Astrocyte of the spinal cord (primary cell): ENCODE results near the gene MSI1.
"Not testable (repeated sequence)": the region's sequence is repeated elsewhere in the genome, so short reads cannot be mapped to it uniquely, and the experiment has no call there.

Experiments
- DNase-seq: peaks from one replicate; pipeline ENCODE4 v3.0.0; 2011; ENCODE audit warnings: low read depth, low spot score
- H3K4me3 ChIP-seq: 2 replicates; pipeline ENCODE4 v1.5.1; 2011; ENCODE audit warnings: low read depth, mild to moderate bottlenecking, low read length, moderate library complexity
- in situ Hi-C: cut with HindIII; loops from 2 replicates; pipeline ENCODE4 v1.10.0; 2017; ENCODE audit warnings: low sequenced_read_pairs
- TF ChIP-seq, protein P1 (sequence below): IDR thresholded peaks from 2 replicates; pipeline ENCODE4 v1.5.1; 2012; ENCODE audit warnings: low read depth, mild to moderate bottlenecking, low read length, inconsistent platforms

MSI1 gene

DNA sequence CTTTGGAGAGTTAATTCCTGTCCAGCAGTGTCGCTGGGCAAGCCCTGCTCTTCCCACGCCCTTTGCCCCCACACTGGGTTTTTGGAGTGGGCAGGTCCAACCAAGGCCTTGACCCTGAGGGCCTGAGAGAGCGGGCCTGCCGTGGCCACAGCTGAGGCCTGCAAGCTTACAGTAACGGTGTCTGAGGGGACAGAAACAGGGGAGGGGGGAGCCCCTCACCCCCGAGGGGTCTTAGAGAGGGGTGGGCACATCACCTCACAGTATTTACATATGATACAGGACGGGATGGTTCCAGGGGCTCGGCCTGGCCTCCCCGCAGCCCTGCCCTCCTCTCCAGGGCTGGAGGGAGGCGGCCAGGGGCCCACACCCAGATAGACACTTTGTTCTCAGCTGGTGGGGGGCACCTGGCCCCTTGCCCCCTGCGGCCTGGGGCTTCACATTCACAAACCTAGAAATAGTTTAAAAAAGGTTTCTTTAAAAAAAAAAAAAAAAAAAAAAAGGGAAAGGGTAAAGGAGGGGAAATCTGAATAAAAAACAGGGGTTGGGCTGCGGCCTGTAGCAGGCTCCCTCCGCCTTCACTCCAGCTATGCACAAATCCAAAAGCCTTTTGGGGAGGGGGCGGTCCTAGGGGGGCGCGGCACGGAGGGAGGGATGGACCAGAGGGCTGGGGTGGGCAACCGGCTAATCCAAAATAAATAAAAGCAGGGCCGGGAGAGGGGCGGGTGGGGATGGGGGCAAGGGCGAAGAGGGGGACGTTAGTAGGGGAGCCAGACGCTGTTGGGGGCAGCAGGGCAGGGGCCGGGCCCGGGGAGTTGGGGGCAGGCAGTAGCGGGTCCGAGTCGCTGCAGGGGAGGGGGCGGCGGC is 26.6 kb downstream of the MSI1 start:
- TF ChIP-seq, protein P1, sequence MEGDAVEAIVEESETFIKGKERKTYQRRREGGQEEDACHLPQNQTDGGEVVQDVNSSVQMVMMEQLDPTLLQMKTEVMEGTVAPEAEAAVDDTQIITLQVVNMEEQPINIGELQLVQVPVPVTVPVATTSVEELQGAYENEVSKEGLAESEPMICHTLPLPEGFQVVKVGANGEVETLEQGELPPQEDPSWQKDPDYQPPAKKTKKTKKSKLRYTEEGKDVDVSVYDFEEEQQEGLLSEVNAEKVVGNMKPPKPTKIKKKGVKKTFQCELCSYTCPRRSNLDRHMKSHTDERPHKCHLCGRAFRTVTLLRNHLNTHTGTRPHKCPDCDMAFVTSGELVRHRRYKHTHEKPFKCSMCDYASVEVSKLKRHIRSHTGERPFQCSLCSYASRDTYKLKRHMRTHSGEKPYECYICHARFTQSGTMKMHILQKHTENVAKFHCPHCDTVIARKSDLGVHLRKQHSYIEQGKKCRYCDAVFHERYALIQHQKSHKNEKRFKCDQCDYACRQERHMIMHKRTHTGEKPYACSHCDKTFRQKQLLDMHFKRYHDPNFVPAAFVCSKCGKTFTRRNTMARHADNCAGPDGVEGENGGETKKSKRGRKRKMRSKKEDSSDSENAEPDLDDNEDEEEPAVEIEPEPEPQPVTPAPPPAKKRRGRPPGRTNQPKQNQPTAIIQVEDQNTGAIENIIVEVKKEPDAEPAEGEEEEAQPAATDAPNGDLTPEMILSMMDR: no peak
- no peak for DNase-seq
- H3K4me3 ChIP-seq: no peak overlapping the region
- in situ Hi-C loops: no loop called here

DNA sequence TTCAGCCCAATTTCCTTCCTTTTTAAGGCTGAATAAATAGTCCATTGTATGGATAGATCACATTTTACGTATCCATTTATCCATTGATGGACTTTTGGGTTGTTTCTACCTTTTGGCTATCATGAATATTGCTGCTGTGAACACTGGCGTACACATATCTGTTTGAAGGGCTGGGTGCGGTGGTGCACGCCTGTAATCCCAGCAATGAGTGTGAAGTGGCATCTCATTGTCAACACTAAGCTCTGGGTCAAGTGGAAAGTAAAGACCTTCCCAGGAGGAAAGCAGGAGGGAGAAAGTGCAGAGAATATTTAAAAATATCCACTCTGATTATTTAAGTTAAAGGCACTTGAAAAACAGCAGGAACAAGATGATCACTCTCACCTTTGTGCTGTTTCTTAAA is 29.7 kb downstream of the MSI1 start:
- TF ChIP-seq, protein P1: no peak
- no peak overlapping the region for H3K4me3 ChIP-seq
- no peak for DNase-seq
- in situ Hi-C loops: no loop called here

DNA sequence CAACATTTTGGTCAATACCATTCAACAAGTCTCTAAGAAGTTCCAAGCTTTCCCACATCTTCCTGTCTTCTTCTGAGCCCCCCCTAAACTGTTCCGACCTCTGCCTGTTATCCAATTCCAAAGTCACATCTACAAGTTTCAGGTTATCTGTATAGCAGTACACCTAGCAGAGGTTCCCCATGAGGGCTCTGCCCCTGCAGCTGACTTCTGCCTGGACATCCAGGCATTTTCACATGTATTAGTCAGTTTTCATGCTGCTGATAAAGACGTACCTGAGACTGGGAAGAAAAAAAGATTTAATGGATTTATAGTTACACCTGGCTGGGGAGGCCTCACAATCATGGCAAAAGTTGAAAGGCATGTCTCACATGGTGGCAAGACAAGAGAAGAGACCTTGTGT is 31.2 kb downstream of the MSI1 start:
- in situ Hi-C loops: no loop called here
- TF ChIP-seq, protein P1: no peak

DNA sequence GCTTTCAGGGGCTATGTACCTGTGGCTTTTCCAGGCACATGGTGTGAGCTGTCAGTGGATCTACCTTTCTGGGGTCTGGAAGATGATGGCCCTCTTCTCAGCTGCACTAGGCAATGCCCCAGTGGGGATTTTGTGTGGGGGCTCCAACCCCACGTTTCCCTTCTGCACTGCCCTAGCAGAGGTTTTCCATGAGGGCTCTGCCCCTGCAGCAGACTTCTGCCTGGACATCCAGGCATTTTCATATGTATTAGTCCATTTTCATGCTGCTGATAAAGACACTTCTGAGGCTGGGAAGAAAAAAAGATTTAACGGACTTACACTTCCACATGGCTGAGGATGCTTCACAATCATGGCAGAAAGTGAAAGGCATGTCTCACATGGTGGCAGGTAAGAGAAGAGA is 32.6 kb downstream of the MSI1 start:
- in situ Hi-C loops, H3K4me3 ChIP-seq: not testable (repeated sequence)

More for the DNA sequence above, 31.2 kb downstream of the MSI1 start:
- no peak for DNase-seq
- H3K4me3 ChIP-seq: no peak overlapping the region

DNA sequence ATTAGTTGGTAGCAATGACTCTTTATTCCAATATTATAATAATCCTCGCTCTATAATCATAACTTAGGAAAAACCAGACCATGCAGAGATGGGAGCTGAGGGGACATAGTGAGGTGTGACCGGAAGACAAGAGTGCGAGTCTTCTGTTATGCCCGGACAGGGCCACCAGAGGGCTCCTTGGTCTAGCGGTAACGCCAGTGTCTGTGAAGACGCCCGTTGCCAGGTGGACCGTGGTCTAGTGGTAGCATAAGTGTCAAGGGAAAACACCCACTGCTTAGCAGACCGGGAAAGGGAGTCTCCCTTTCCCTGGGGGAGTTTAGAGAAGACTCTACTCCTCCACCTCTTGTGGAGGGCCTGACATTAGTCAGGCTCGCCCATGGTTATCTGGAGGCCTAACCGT is 33.5 kb downstream of the MSI1 start:
- in situ Hi-C loops, H3K4me3 ChIP-seq: not testable (repeated sequence)
- DNase-seq: peak; percentile 32
- TF ChIP-seq, protein P1: peak; percentile 76

More for the DNA sequence above, 32.6 kb downstream of the MSI1 start:
- not testable (repeated sequence) for DNase-seq

- in situ Hi-C loops: no loop called here
- no peak for DNase-seq
- H3K4me3 ChIP-seq: no peak overlapping the region
- TF ChIP-seq, protein P1: no peak
These were observed 36.4 kb downstream of the MSI1 start for GRCh38 chr12:120332523-120332922.

DNA sequence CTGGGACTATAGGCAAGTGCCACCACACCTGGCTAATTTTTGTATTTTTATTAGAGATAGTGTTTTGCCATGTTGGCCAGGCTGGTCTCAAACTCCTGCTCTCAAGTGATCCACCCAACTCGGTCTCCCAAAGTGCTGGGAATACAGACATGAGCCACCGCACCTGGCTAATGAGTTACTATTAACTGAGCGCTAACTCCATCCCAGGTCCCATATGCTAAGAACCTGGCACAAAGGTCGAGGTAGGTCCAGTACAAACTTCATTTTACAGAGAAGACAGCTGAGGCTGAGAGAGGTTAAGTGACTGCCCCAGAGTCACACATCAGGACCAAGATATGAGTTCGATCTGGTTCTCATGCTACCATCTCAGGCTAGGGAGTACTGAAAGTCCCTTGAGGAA is 36.9 kb downstream of the MSI1 start:
- no peak for DNase-seq
- TF ChIP-seq, protein P1: no peak
- H3K4me3 ChIP-seq: no peak overlapping the region
- in situ Hi-C loops: no loop called here
